Endothelial cell (in vitro differentiated cells): Measurements from ENCODE around the gene ALDH5A1. TPM values are rescaled to one million over a fixed set of nuclear protein-coding genes. Genes with fewer than 3 reads are reported as not detected.

ENCODE experiments used
- DNase-seq: peaks from one replicate; pipeline ENCODE4 v3.0.0; 2021; ENCODE audit warnings: low spot score
- H3K27ac Mint-ChIP-seq: one replicate; pipeline ENCODE4 v1.8.0; 2021; ENCODE audit warnings: mixed read lengths, inconsistent platforms; ENCODE audit not compliant: unreplicated experiment
- H3K27me3 Mint-ChIP-seq: one replicate; pipeline ENCODE4 v1.8.0; 2021; ENCODE audit warnings: mild to moderate bottlenecking, moderate library complexity, mixed read lengths, inconsistent platforms; ENCODE audit not compliant: unreplicated experiment
- H3K36me3 Mint-ChIP-seq: one replicate; pipeline ENCODE4 v1.8.0; 2021; ENCODE audit warnings: mild to moderate bottlenecking, low read depth, mixed read lengths, inconsistent platforms; ENCODE audit not compliant: unreplicated experiment
- H3K4me1 Mint-ChIP-seq: one replicate; pipeline ENCODE4 v1.8.0; 2021; ENCODE audit warnings: mild to moderate bottlenecking, mixed read lengths, inconsistent platforms; ENCODE audit not compliant: unreplicated experiment
- H3K4me3 Mint-ChIP-seq: one replicate; pipeline ENCODE4 v1.8.0; 2021; ENCODE audit warnings: mild to moderate bottlenecking, mixed read lengths, inconsistent platforms; ENCODE audit not compliant: unreplicated experiment
- H3K9me3 Mint-ChIP-seq: one replicate; pipeline ENCODE4 v1.8.0; 2021; ENCODE audit warnings: mixed read lengths, inconsistent platforms; ENCODE audit not compliant: unreplicated experiment
- total RNA-seq: library from RNA; stranded (reverse); fragmentation: NEBNext Ultra II Directional; extraction: Animal tissue kit (Norgen Biotek cat#: 25700); gene quantifications from one replicate; pipeline ENCODE4 v1.2.1, GENCODE V29; 2021; ENCODE audit not compliant: unreplicated experiment
- TF ChIP-seq, protein P1 (sequence below): fragments of 200-600 bp; sonication (generic); IDR thresholded peaks from one replicate; pipeline ENCODE4 v1.5.0; 2021; ENCODE audit warnings: antibody characterized with exemption; ENCODE audit not compliant: unreplicated experiment

ALDH5A1 gene
- total RNA-seq, 1 donor from 2014 or later: 7.2 TPM

DNA sequence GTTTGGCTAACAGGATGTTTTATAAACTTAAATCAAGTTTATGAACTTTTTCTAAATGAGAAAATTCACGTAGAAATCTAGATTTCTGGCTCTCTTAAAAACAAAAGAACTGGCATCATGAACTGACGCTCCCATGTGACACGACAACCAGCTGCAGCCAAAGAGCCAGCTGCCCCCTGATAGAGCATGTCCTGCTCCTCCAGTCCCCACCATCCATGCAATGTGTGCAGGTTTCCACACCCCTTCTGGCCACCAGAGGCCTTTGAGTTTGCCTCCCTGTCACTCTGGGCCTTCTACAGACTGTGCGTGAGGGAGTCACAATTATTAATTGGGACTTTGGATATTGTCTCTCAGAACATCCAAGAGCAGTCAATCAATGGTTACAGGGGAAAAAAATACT is 3.8 kb upstream of the ALDH5A1 start:
- H3K9me3 Mint-ChIP-seq: no peaks in the 10 kb centered on the region
- TF ChIP-seq, protein P1, sequence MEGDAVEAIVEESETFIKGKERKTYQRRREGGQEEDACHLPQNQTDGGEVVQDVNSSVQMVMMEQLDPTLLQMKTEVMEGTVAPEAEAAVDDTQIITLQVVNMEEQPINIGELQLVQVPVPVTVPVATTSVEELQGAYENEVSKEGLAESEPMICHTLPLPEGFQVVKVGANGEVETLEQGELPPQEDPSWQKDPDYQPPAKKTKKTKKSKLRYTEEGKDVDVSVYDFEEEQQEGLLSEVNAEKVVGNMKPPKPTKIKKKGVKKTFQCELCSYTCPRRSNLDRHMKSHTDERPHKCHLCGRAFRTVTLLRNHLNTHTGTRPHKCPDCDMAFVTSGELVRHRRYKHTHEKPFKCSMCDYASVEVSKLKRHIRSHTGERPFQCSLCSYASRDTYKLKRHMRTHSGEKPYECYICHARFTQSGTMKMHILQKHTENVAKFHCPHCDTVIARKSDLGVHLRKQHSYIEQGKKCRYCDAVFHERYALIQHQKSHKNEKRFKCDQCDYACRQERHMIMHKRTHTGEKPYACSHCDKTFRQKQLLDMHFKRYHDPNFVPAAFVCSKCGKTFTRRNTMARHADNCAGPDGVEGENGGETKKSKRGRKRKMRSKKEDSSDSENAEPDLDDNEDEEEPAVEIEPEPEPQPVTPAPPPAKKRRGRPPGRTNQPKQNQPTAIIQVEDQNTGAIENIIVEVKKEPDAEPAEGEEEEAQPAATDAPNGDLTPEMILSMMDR: no peak
- no peak overlapping the region for H3K27ac Mint-ChIP-seq
- DNase-seq: no peak
- H3K4me3 Mint-ChIP-seq: no peak overlapping the region
- peaks cover 3% of the 10 kb centered on the region for H3K27me3 Mint-ChIP-seq
- peaks cover 8% of the 10 kb centered on the region for H3K4me1 Mint-ChIP-seq
- no peaks in the 10 kb centered on the region for H3K36me3 Mint-ChIP-seq

DNA sequence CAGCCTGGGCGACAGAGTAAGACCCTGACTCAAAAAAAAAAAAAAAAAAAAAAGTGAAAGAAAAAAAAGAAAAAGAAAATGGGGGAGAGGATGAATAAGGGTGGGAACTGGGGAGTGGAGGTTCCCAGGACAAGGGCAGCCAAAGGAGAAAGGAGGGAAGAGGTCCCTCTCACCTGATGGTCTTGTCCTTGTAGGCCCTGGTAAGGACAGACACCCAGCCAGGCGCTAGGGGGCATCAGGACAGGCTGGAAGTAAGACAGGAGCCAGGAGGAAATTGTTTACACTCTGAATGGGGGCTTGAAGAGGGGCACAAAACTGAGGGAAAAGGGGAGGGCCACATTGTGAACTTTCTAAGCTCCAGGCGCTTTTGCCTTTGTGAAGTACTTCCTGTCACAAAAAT is 2.3 kb upstream of the ALDH5A1 start:
- Mint-ChIP-seq H3K27ac (no peak overlapping the region), H3K4me1 (peaks cover 8% of the 10 kb centered on the region), H3K9me3 (no peaks in the 10 kb centered on the region), H3K4me3 (no peak overlapping the region), H3K27me3 (peaks cover 3% of the 10 kb centered on the region), H3K36me3 (peaks cover 8% of the 10 kb centered on the region)
- TF ChIP-seq, protein P1: peak; percentile 20
- DNase-seq: peak; percentile 34

DNA sequence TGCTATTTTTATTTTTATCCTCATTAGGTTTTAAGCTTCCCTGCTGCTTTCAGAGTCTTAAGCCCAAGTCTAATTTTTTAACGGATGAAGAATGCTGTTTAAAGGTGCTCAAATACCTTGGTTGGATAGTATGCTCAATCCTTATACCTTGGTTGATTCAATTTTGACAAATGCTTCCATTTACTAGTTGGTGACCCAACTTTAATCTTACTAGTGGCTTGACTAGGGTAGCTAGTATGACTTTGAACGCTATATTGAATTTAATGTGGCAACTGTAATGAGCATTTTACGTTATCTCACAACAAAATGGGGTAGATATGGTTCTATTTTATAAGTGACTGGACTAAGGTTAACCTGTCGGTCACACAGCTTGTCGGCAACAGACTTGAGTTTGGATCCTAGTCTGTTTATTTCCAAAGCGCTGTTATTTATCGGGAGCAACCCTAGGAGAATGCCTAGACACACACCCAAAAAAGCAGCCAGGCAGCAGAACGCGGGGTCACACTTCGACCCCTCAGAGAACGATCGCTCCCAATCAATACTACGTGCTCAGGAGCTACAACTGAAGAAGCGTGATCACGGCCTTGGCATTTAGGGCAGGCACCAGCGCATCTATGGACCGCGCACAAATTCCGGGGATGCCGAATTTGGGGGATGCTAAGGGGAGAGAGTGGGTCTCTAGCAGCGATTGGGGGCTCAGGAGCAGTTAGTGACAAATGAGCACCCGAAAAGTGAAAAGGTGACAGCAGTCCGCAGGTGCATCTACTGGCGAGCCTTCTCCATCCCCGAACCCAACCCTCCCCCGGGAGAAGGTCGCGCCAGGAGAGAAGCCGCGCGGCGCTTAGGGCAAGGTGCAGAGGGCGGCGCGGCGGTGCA is 586 bp upstream of the ALDH5A1 start:
- Mint-ChIP-seq H3K27me3 (peaks cover 3% of the 10 kb centered on the region), H3K4me3 (peak overlapping the region; percentile 82), H3K4me1 (peaks cover 8% of the 10 kb centered on the region), H3K27ac (peak overlapping the region; percentile 21), H3K36me3 (peaks cover 12% of the 10 kb centered on the region), H3K9me3 (no peaks in the 10 kb centered on the region)
- DNase-seq: no peak
- TF ChIP-seq, protein P1: no peak

DNA sequence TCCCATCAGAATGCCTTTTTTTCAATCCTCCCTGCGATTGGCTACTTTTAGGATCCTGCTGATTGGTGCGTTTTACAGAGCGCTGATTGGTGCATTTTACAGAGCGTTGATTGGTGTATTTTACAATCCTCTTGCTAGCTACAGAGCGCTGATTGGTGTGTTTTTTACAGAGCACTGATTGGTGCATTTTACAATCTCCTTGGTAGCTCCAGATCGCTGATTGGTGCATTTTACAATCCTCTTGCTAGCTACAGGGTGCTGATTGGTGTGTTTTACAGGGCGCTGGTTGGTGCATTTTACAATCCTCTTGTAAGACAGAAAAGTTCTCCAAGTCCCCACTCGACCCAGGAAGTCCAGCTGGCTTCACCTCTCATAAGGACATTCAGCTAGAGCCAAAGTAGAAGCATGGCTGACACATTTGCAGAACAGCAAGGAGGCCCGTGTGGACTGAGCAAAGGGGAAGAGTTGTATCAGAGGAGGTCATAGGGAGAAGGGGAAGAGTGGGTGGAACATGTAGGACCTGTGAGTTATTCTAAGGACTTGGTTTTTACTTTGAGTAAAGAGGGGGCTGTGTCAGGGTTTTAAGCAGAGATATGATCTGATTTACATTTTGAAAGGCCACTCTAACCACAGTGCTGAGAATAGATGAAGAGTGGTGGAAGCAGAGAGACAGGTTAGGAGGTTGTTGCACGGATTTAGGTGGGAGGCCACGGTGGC is 2.6 kb downstream of the ALDH5A1 start:
- Mint-ChIP-seq H3K27me3 (peaks cover 3% of the 10 kb centered on the region), H3K4me3 (no peak overlapping the region), H3K4me1 (peaks cover 8% of the 10 kb centered on the region), H3K27ac (no peak overlapping the region), H3K9me3 (no peaks in the 10 kb centered on the region), H3K36me3 (peaks cover 12% of the 10 kb centered on the region)
- DNase-seq: no peak
- TF ChIP-seq, protein P1: no peak

DNA sequence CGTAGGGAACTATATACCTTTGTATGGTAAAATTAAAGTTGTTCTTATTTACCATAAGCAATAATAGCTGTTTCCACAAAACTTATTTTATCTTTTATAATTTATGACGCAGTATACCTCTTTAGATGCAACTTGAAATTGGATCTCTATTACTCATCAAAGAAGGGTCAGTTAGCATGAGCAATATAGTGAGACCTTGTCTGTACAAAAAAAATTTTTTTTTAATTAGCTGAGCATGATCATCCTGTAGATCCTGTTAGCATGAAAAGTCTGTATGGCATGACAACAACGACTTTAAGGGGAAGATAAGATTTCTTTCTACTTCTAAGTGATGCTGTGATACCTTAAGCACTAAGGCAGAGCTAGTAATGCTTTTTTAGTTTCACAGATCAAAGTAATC is 5.9 kb downstream of the ALDH5A1 start:
- TF ChIP-seq, protein P1: no peak
- H3K27ac Mint-ChIP-seq: no peak overlapping the region
- no peaks in the 10 kb centered on the region for H3K9me3 Mint-ChIP-seq
- H3K4me1 Mint-ChIP-seq: peaks cover 8% of the 10 kb centered on the region
- no peak overlapping the region for H3K4me3 Mint-ChIP-seq
- no peak for DNase-seq
- peaks cover 16% of the 10 kb centered on the region for H3K36me3 Mint-ChIP-seq
- peaks cover 1% of the 10 kb centered on the region for H3K27me3 Mint-ChIP-seq
